GM23248 (cell line): ENCODE data around the gene SNRPD3. TPM values are rescaled to one million over a fixed set of nuclear protein-coding genes. Genes with fewer than 3 reads are reported as not detected.
"Not testable (repeated sequence)": the region's sequence is repeated elsewhere in the genome, so short reads cannot be mapped to it uniquely, and the experiment has no call there.

Source experiments
- DNase-seq: peaks from one replicate; pipeline ENCODE4 v3.0.0-alpha.2; 2015
- H2AFZ ChIP-seq: fragments of 200-600 bp; sonication (generic); 2 replicates; pipeline ENCODE4 v1.6.1; 2016; ENCODE audit warnings: antibody characterized with exemption
- H3F3A ChIP-seq: fragments of 200-600 bp; sonication (generic); 2 replicates; pipeline ENCODE4 v1.6.1; 2016; ENCODE audit warnings: mild to moderate bottlenecking, antibody characterized with exemption, mixed run types; ENCODE audit not compliant: insufficient read depth
- H3K27ac ChIP-seq: fragments of 200-600 bp; sonication (generic); 2 replicates; pipeline ENCODE4 v1.5.1; 2016; ENCODE audit warnings: mild to moderate bottlenecking
- H3K27me3 ChIP-seq: fragments of 200-600 bp; sonication (generic); replicated peaks from 2 replicates; pipeline ENCODE4 v1.6.1; 2016; ENCODE audit warnings: mild to moderate bottlenecking; ENCODE audit not compliant: insufficient read depth
- H3K36me3 ChIP-seq: fragments of 200-600 bp; sonication (generic); 2 replicates; pipeline ENCODE4 v1.6.1; 2016; ENCODE audit warnings: low read depth, mild to moderate bottlenecking
- H3K4me1 ChIP-seq: fragments of 200-600 bp; sonication (generic); 2 replicates; pipeline ENCODE4 v1.6.1; 2016; ENCODE audit warnings: mild to moderate bottlenecking; ENCODE audit not compliant: insufficient read depth
- H3K4me2 ChIP-seq: fragments of 200-600 bp; sonication (generic); one replicate; pipeline ENCODE4 v1.6.1; 2016; ENCODE audit warnings: mild to moderate bottlenecking; ENCODE audit not compliant: unreplicated experiment
- H3K4me3 ChIP-seq: fragments of 200-600 bp; sonication (generic); 2 replicates; pipeline ENCODE4 v1.5.1; 2016; ENCODE audit warnings: mild to moderate bottlenecking
- H3K79me2 ChIP-seq: fragments of 200-600 bp; sonication (generic); 2 replicates; pipeline ENCODE4 v1.6.1; 2016; ENCODE audit warnings: mild to moderate bottlenecking; ENCODE audit not compliant: insufficient read depth
- H3K9ac ChIP-seq: fragments of 200-600 bp; sonication (generic); 2 replicates; pipeline ENCODE4 v1.6.1; 2016; ENCODE audit warnings: mild to moderate bottlenecking
- H3K9me2 ChIP-seq: fragments of 200-600 bp; sonication (generic); 2 replicates; pipeline ENCODE4 v1.6.1; 2016; ENCODE audit warnings: mixed run types, mild to moderate bottlenecking, moderate library complexity; ENCODE audit not compliant: insufficient read depth
- H3K9me3 ChIP-seq: fragments of 200-600 bp; sonication (generic); one replicate; pipeline ENCODE4 v1.6.1; 2017; ENCODE audit warnings: low read depth
- H4K20me1 ChIP-seq: fragments of 200-600 bp; sonication (generic); 2 replicates; pipeline ENCODE4 v1.6.0; 2016; ENCODE audit not compliant: insufficient read depth
- EZH2 ChIP-seq: fragments of 200-600 bp; sonication (generic); IDR thresholded peaks from 2 replicates; pipeline ENCODE4 v1.6.1; 2018; ENCODE audit warnings: antibody characterized with exemption, mild to moderate bottlenecking; ENCODE audit not compliant: insufficient read depth, poor library complexity, severe bottlenecking
- EZH2phosphoT487 ChIP-seq: fragments of 200-600 bp; sonication (generic); IDR thresholded peaks from 2 replicates; pipeline ENCODE4 v1.6.1; 2018; ENCODE audit warnings: antibody characterized with exemption, moderate library complexity, mild to moderate bottlenecking, low read depth; ENCODE audit not compliant: insufficient read depth
- WGBS, 2 experiments: methylation state at CpG; one replicate each; pipeline ENCODE4 v1.1.6; 2015 to 2017; ENCODE audit warnings: low lambda C conversion rate in 2 of 2, low coverage in 1 of 2; ENCODE audit errors: missing lambda C conversion rate in 2 of 2; 5-methylcytosine and 5-hydroxymethylcytosine counted together
- in situ Hi-C: fragments of 300-500 bp; cut with MboI; formaldehyde crosslinking; loops from 2 replicates; pipeline ENCODE4 v1.15.0; 2020
- polyA plus RNA-seq: library from polyadenylated mRNA; unstranded; fragments of >200 nt; fragmentation: Nextera tagmentation; extraction: Ambion mirVana; gene quantifications from 2 replicates; pipeline ENCODE4 v1.2.1, GENCODE V29; 2016
- total RNA-seq: library from RNA; depleted of rRNA; stranded (reverse); fragments of >200 nt; shearing (Covaris generic); gene quantifications from 2 replicates; pipeline ENCODE4 v1.2.3, GENCODE V29; 2014

The SNRPD3 gene
- total and polyA plus RNA-seq, 2 experiments from 2014 or later = 106 to 109 TPM

DNA sequence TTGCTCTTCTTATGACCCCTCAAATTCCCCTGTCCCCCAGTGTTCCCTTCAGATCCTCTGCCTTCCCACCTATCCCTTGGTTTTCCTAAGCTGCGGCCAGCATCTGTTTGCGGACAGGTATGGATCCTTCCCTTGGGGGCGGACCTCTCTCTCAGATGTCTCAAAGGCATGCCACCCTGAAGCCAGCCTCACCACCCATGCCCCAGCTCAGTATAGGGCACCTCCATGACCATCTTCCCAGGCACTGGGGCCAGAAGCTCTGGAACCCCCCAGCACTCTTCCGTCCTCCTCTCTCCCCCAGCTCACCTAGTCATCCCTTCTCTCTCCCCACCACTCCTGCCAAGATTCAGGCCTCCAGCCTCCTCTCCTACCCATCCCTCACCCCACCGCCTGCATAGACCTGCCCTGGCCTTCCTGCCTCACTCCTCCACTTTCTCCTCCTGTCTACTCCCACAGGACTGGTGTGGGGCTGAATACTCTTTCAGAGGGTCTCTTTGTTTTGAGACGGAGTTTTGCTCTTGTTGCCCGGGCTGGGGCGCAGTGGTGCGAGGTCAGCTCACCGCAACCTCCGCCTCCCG, 34.9 kb downstream of the SNRPD3 start:
- H3K9me2 ChIP-seq = no peaks in the 10 kb centered on the region
- TF ChIP-seq EZH2phosphoT487 = no peak
- no peak for TF ChIP-seq EZH2
- H4K20me1 ChIP-seq = no peaks in the 10 kb centered on the region
- no peaks in the 10 kb centered on the region for H3K79me2 ChIP-seq
- peaks cover 3% of the 10 kb centered on the region; the same call in 1 of the 2 replicates for H3K4me1 ChIP-seq
- DNase-seq = no peak
- no peak overlapping the region for H3K4me3 ChIP-seq
- in situ Hi-C loops = no loop called here
- H3K36me3 ChIP-seq = no peaks in the 10 kb centered on the region
- no peak overlapping the region for H3K9ac ChIP-seq
- no peak overlapping the region for H3K27ac ChIP-seq
- H3F3A ChIP-seq = no peaks in the 10 kb centered on the region
- no peaks in the 10 kb centered on the region for H3K9me3 ChIP-seq
- H3K4me2 ChIP-seq = no peak overlapping the region
- H2AFZ ChIP-seq = no peak overlapping the region
- H3K27me3 ChIP-seq = no peaks in the 10 kb centered on the region
- 96 to 98% methylated on average over 10 to 12 of the region's 12 CpGs for WGBS, 2 experiments

DNA sequence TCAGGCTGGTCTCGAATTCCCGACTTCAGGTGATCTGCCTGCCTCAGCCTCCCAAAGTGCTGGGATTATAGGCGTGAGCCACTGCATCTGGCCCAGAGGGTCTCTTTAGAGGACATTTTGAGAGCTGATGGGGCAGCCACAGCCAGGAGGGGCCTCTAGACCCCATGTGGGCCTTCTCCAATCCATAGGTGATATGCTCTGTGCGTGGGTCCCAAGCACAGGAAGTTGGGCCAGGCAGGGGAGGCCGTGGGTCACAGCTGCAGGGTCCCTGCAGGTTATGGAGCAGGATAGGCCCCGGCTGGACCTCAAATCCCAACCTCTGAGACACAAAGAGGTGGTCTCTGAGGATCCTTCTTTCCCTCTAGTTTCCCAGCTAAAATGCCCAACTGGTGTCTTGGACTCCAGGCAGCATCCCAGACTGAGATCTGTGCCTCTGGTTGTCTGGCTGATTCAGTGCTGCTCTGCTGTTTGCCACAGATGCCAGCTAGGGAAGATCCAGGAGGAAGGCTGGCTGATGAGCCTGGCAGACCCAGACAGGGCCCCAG, 35.6 kb downstream of the SNRPD3 start:
- DNase-seq = no peak
- Histone ChIP-seq H3K4me2 (no peak overlapping the region), H3K79me2 (no peaks in the 10 kb centered on the region), H3K9ac (no peak overlapping the region), H4K20me1 (no peaks in the 10 kb centered on the region), H3K9me3 (no peaks in the 10 kb centered on the region), H3K4me1 (peaks cover 3% of the 10 kb centered on the region; the same call in 1 of the 2 replicates), H3K4me3 (no peak overlapping the region), H3K27ac (no peak overlapping the region), H3K36me3 (no peaks in the 10 kb centered on the region), H3K27me3 (no peaks in the 10 kb centered on the region), H3K9me2 (no peaks in the 10 kb centered on the region), H3F3A (no peaks in the 10 kb centered on the region), H2AFZ (no peak overlapping the region)
- WGBS, 2 experiments = 91 to 95% methylated on average over 6 of the region's 6 CpGs
- in situ Hi-C loops = no loop called here
- TF ChIP-seq EZH2 (no peak), EZH2phosphoT487 (no peak)

DNA sequence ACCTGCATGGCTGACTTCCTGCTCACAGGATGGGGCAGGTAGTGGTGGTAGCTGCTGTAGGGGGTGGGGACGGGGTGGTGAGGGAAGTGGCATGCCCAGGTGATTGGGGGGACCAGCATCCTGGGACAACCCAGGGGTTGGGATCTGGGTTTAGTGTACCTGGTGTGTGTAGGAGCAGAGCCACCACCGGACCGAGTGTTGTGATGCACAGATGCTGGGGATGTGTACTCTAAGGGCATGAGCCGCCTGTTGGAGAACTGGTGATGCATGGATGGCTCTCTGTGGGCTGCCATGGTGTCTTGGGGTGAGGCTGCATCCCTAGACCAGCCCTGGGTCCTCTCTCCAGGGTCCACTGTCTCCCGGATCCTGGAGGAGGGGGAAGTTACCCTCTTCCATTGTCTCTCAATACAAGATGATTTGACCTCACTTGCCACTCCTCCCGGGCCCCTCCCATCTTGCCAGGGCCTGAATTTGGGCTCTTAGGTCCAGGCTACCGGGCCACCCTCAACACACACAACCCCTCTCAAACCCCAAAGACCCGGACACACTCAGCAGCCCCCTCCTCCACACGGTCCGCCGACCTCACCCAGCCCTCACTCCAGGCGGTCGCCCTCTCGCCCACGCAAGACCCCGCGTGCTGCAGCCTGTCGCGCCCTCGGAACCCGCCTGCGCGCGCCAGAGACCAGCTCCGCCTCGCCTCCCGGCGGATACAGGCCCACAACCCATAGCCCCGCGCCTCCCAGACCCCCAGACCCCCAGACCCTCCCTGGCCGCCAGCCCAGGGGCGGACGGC, 36.5 kb downstream of the SNRPD3 start:
- Histone ChIP-seq H3K4me3 (peak overlapping the region; percentile 76), H3F3A (no peaks in the 10 kb centered on the region), H3K9me2 (no peaks in the 10 kb centered on the region), H3K4me1 (peaks cover 3% of the 10 kb centered on the region; the same call in 1 of the 2 replicates), H3K79me2 (no peaks in the 10 kb centered on the region), H3K27me3 (no peaks in the 10 kb centered on the region), H3K4me2 (peak overlapping the region; percentile 83), H3K9ac (peak overlapping the region; percentile 85), H3K9me3 (no peaks in the 10 kb centered on the region), H3K36me3 (no peaks in the 10 kb centered on the region), H4K20me1 (no peaks in the 10 kb centered on the region), H2AFZ (peak overlapping the region; percentile 80), H3K27ac (no peak overlapping the region)
- 9 to 14% methylated on average over 16 to 30 of the region's 33 CpGs for WGBS, 2 experiments
- DNase-seq = peak; percentile 49
- in situ Hi-C loops = no loop called here
- TF ChIP-seq EZH2phosphoT487 (no peak), EZH2 (no peak)

DNA sequence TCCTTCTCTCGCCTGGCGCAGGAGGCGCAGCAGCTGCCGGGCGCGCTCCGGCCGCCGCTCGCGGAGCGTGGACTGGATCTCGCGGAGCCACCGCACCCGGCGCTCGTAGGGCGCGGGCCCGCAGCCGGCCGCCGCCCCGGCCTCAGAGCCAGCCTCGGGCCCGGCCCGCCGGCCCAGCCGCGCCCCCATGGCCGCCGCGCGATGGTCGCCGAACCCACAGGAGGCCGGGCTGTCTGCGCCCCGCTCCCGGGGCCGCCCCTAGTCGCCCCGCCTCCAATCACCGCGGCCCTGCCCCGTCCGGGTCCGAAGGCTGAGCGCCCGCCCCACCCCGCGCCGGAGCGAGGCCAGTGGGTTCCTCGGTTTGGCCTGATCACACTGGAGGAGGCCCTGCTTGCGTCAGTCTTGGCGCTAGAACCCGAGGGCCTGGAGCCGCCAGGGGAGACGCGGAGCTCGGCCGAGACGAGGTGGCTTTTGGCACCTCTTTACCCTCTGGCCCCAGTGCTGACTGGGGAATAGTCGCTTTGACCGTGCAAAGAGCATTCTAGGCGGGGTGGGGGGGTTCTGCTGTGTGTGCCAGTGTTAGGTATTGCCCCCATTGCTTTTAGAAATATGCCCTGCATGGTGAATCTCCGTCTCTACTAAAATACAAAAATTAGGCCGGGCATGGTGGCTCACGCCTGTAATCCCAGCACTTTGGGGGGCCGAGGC, 37.2 kb downstream of the SNRPD3 start, which contains the start of gene LRRC75B:
TSS of gene LRRC75B (minus strand) at position 223 of the 708 bp plus-strand sequence. CDS start at position 189, 34 bp downstream.
- peak within 1 kb of the TSS; percentile 47 for H3K27ac ChIP-seq
- no peaks in the 10 kb centered on the region for H3K9me3 ChIP-seq
- peak within 1 kb of the TSS; percentile 89 for H3K4me2 ChIP-seq
- no peaks in the 10 kb centered on the region for H3F3A ChIP-seq
- in situ Hi-C loops = no loop called here
- peak within 1 kb of the TSS; percentile 76 for H3K4me3 ChIP-seq
- no peak for TF ChIP-seq EZH2phosphoT487
- TF ChIP-seq EZH2 = no peak
- peak within 1 kb of the TSS; percentile 85 for H3K9ac ChIP-seq
- DNase-seq = peak; percentile 88
- H4K20me1 ChIP-seq = no peaks in the 10 kb centered on the region
- H3K4me1 ChIP-seq = peaks cover 3% of the 10 kb centered on the region; the same call in 1 of the 2 replicates
- no peaks in the 10 kb centered on the region for H3K79me2 ChIP-seq
- 3 to 4% methylated on average over 47 to 48 of the region's 72 CpGs for WGBS, 2 experiments
- H3K9me2 ChIP-seq = no peaks in the 10 kb centered on the region
- no peaks in the 10 kb centered on the region for H3K36me3 ChIP-seq
- peak within 1 kb of the TSS; percentile 91 for H2AFZ ChIP-seq
- no peaks in the 10 kb centered on the region for H3K27me3 ChIP-seq

DNA sequence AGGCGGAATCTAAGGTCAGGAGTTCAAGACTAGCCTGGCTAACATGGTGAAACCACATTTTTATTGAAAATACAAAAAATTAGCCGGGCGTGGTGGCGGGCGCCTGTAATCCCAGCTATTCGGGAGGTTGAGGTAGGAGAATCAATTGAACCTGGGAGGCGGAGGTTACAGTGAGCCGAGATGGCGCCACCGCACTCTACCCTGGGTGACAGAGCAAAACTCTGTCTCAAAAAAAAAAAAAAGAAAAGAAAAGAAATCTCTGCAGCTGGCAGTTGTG, 37.7 kb downstream of the SNRPD3 start:
- DNase-seq, H3K36me3 ChIP-seq, H3F3A ChIP-seq, H3K27me3 ChIP-seq, H3K79me2 ChIP-seq, in situ Hi-C loops, H3K9me3 ChIP-seq, H3K4me1 ChIP-seq, H4K20me1 ChIP-seq, H3K9me2 ChIP-seq: not testable (repeated sequence)
- 75 to 77% methylated on average over 9 to 10 of the region's 10 CpGs for WGBS, 2 experiments
- H2AFZ ChIP-seq = peak overlapping the region; percentile 91
- H3K27ac ChIP-seq = peak overlapping the region; percentile 47; the same call in 1 of the 2 replicates
- H3K9ac ChIP-seq = peak overlapping the region; percentile 85
- H3K4me3 ChIP-seq = peak overlapping the region; percentile 76
- peak overlapping the region; percentile 89 for H3K4me2 ChIP-seq
